Stimulated activated CD4-positive, alpha-beta T cell treated with anti-CD3 and anti-CD28 coated beads, Interleukin-12 subunit alpha, Interleukin-12 subunit beta, amount 100 ng/mL, for 48 hours (primary cell): ENCODE measurements around the gene CDH13.

ENCODE experiments used
- DNase-seq, 3 donors: peaks; one replicate each; pipeline ENCODE4 v3.0.0-alpha.2; 2020; ENCODE audit warnings: low read depth in 2 of 3, low spot score in 1 of 3

The CDH13 gene

GRCh38 chr16:83458612-83459011 lies 831.8 kb downstream of the CDH13 start:
- no peak for DNase-seq

GRCh38 chr16:83464991-83465390 lies 838.2 kb downstream of the CDH13 start:
- no peak for DNase-seq

GRCh38 chr16:83470416-83470815 lies 843.6 kb downstream of the CDH13 start:
- DNase-seq = no peak

GRCh38 chr16:83472776-83473501 lies 846.2 kb downstream of the CDH13 start:
- DNase-seq = no peak

GRCh38 chr16:83473926-83474650 lies 847.3 kb downstream of the CDH13 start:
- no peak for DNase-seq

GRCh38 chr16:83475108-83475507 lies 848.3 kb downstream of the CDH13 start:
- no peak for DNase-seq

GRCh38 chr16:83481589-83481988 lies 854.8 kb downstream of the CDH13 start:
- DNase-seq = no peak

GRCh38 chr16:83482545-83483162 lies 855.9 kb downstream of the CDH13 start:
- no peak for DNase-seq

GRCh38 chr16:83490073-83490472 lies 863.3 kb downstream of the CDH13 start:
- DNase-seq = no peak

GRCh38 chr16:83494459-83494858 lies 867.7 kb downstream of the CDH13 start:
- no peak for DNase-seq

- no peak for DNase-seq
These were observed 874.7 kb downstream of the CDH13 start for GRCh38 chr16:83501481-83501880.

- DNase-seq = no peak
These were observed 881.5 kb downstream of the CDH13 start for GRCh38 chr16:83508295-83508694.

- no peak for DNase-seq
These were observed 882.5 kb downstream of the CDH13 start for GRCh38 chr16:83509316-83509715.

GRCh38 chr16:83510906-83511305 lies 884.1 kb downstream of the CDH13 start:
- DNase-seq = no peak

- DNase-seq = no peak
These were observed 886.4 kb downstream of the CDH13 start for GRCh38 chr16:83513008-83513755.

- no peak for DNase-seq
These were observed 888.6 kb downstream of the CDH13 start for GRCh38 chr16:83515395-83515794.

GRCh38 chr16:83516931-83517330 lies 890.2 kb downstream of the CDH13 start:
- DNase-seq = no peak

GRCh38 chr16:83517398-83517797 lies 890.6 kb downstream of the CDH13 start:
- no peak for DNase-seq

- DNase-seq = no peak
These were observed 893.8 kb downstream of the CDH13 start for GRCh38 chr16:83520596-83520995.

- no peak for DNase-seq
These were observed 903.5 kb downstream of the CDH13 start for GRCh38 chr16:83530293-83530692.

- no peak for DNase-seq
These were observed 905.9 kb downstream of the CDH13 start for GRCh38 chr16:83532634-83533033.

- DNase-seq = no peak
These were observed 906.4 kb downstream of the CDH13 start for GRCh38 chr16:83533193-83533592.
